Lower lobe of right lung (tissue), 2 donors: ENCODE data around the gene PTBP1. TPM values are rescaled to one million over a fixed set of nuclear protein-coding genes. Genes with fewer than 3 reads are reported as not detected.

Source experiments
- ATAC-seq, 2 donors: fragments of 200-7000 bp; cut with Tn5 transposase; one replicate each; pipeline ENCODE4 v1.9.1; 2020 to 2022; ENCODE audit warnings: mild to moderate bottlenecking in 2 of 2, moderate library complexity in 2 of 2
- DNase-seq: peaks from one replicate; pipeline ENCODE4 v3.0.0-alpha.2; 2020
- H3K27ac ChIP-seq: fragments of 200-600 bp; one replicate; pipeline ENCODE4 v1.8.0; 2022
- H3K27me3 ChIP-seq: fragments of 200-600 bp; one replicate; pipeline ENCODE4 v1.8.0; 2022; ENCODE audit warnings: low read depth
- H3K36me3 ChIP-seq: fragments of 200-600 bp; one replicate; pipeline ENCODE4 v1.8.0; 2022; ENCODE audit warnings: mild to moderate bottlenecking
- H3K4me1 ChIP-seq: fragments of 200-600 bp; one replicate; pipeline ENCODE4 v1.8.0; 2022
- H3K4me3 ChIP-seq: fragments of 200-600 bp; one replicate; pipeline ENCODE4 v1.8.0; 2022; ENCODE audit warnings: mild to moderate bottlenecking
- H3K9me3 ChIP-seq: fragments of 200-600 bp; one replicate; pipeline ENCODE4 v1.8.0; 2022
- CTCF ChIP-seq: fragments of 200-600 bp; IDR thresholded peaks from one replicate; pipeline ENCODE4 v1.8.0; 2022; ENCODE audit warnings: antibody characterized with exemption, mild to moderate bottlenecking
- intact Hi-C: fragments of 100-400 bp; cut with DNase I; formaldehyde crosslinking; loops from one replicate; pipeline ENCODE4 v1.11.0; 2022
- total RNA-seq: library from RNA; stranded (reverse); fragmentation: NEBNext Ultra II Directional; extraction: Animal tissue kit (Norgen Biotek cat#: 25700); gene quantifications from one replicate; pipeline ENCODE4 v1.2.1, GENCODE V29; 2021
- donor health status: DM: no; HTN: yes; CAD: no; lungs with severe emphysema.

PTBP1 gene
- total RNA-seq, 1 donor from 2014 or later, result 254 TPM

DNA sequence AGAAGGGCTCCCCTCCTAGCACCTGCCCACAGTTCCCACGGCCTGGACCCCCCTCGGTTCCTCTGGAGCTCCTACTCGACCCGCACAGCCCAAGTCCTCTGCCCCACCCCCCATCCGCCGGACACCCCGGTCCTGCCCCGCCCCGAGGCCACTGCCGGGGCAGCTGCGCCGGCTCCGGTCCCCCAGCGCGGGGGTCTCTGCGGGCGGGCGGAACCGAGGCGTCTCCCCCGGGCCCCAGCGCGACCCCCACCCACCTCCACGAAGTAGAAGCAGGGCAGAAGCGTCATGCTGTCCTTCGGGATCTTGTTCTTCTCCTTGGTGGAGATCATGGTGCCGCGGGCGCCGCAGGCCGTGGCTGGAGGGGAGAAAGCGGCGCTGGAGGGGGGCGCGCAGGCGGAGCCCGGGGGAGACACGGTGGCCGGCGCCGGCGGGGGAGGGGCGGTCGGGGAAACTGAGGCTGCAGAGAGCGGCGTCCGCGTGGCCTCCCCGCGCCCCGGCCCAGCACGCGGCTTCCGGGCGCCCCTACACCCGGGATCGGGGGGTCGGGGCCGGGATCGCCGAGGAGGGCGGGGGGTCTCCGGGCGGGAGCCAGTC, 24.1 kb downstream of the PTBP1 start:
- no peak overlapping the region for H3K27ac ChIP-seq
- ATAC-seq (peak in 1 of 2 donors; percentile 5), DNase-seq (no peak)
- H3K27me3 ChIP-seq, result peaks cover 32% of the 10 kb centered on the region
- peaks cover 15% of the 10 kb centered on the region for H3K4me1 ChIP-seq
- intact Hi-C loops, result no loop called here
- no peaks in the 10 kb centered on the region for H3K9me3 ChIP-seq
- peak overlapping the region; percentile 39 for H3K4me3 ChIP-seq
- no peak for TF ChIP-seq CTCF
- no peaks in the 10 kb centered on the region for H3K36me3 ChIP-seq

- H3K4me3 ChIP-seq, result peak within 1 kb of the TSS; percentile 39
- no peaks in the 10 kb centered on the region for H3K36me3 ChIP-seq
- DNase-seq (no peak), ATAC-seq (no peak)
- peaks cover 32% of the 10 kb centered on the region for H3K27me3 ChIP-seq
- TF ChIP-seq CTCF, result no peak
- intact Hi-C loops, result no loop called here
- no peaks in the 10 kb centered on the region for H3K9me3 ChIP-seq
- no peak within 1 kb of the TSS for H3K27ac ChIP-seq
- H3K4me1 ChIP-seq, result peaks cover 15% of the 10 kb centered on the region
Observed at GRCh38 chr19:821825-822503, 24.7 kb downstream of the PTBP1 start, which contains the start of gene PLPPR3. Gene PLPPR3 (minus strand): TSS chr19:821955. CDS start chr19:821559, 396 bp downstream.

DNA sequence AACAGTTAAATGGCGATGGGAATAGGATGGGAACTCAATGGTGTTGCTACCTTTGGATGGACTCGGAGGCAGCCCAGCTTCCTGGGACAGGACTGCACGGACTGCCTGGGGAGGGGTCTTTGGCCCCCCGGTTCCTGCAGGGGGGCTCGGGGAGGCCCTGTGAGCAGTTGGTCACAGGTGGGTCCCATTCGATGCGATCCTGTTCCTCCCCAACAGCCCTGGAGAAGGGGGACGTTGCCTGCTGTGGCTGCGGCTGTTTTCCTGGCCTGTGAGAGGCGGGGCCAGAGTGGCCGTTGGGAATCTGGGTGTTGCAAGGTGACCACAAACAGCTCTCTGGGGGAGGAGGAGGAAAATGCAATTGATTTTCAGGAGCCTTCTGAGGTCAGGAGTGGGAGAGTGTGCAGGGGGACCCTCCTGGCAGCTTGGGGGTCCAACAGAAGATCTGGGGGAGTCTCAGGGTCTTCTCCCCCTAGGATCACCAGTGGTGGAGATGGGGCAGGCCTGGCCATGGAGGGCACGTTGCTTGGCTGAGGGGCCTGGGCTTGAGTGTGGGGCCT, 26.4 kb downstream of the PTBP1 start:
- DNase-seq (no peak), ATAC-seq (no peak)
- intact Hi-C loops, result no loop called here
- H3K27ac ChIP-seq, result no peak overlapping the region
- no peaks in the 10 kb centered on the region for H3K36me3 ChIP-seq
- H3K4me3 ChIP-seq, result no peak overlapping the region
- H3K9me3 ChIP-seq, result no peaks in the 10 kb centered on the region
- peaks cover 32% of the 10 kb centered on the region for H3K27me3 ChIP-seq
- peaks cover 24% of the 10 kb centered on the region for H3K4me1 ChIP-seq
- no peak for TF ChIP-seq CTCF

DNA sequence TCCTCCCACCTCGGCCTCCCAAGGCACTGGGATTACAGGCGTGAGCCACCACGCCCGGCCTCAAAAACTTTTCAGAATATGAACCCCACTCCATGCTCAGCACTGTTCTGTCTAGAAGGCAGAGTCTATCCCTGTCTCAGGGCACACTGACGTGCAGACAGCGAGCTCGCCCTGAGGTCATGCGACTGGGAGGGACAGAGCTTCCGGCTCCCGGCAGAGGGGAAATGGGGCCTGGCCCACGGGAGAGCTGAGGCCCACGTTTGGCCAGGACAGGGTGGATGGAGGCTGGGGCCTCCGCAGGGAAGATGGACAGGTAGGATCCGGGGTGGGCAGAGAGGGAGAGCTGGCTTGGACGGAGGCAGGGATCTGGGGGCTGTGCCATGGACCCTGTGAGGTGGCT, 27.6 kb downstream of the PTBP1 start:
- ATAC-seq, result peak; percentile 21 to 44
- peaks cover 37% of the 10 kb centered on the region for H3K27me3 ChIP-seq
- intact Hi-C loops, result no loop called here
- no peak for TF ChIP-seq CTCF
- H3K4me1 ChIP-seq, result peaks cover 24% of the 10 kb centered on the region
- no peaks in the 10 kb centered on the region for H3K9me3 ChIP-seq
- H3K36me3 ChIP-seq, result no peaks in the 10 kb centered on the region
- no peak overlapping the region for H3K4me3 ChIP-seq
- no peak overlapping the region for H3K27ac ChIP-seq
- no peak for DNase-seq

- intact Hi-C loops, result no loop called here
- peaks cover 36% of the 10 kb centered on the region for H3K27me3 ChIP-seq
Observed at GRCh38 chr19:825897-826644, 28.8 kb downstream of the PTBP1 start.

More at GRCh38 chr19:825897-826644, 28.8 kb downstream of the PTBP1 start:
- peaks cover 24% of the 10 kb centered on the region for H3K4me1 ChIP-seq
- no peak overlapping the region for H3K4me3 ChIP-seq
- H3K9me3 ChIP-seq, result no peaks in the 10 kb centered on the region
- H3K36me3 ChIP-seq, result no peaks in the 10 kb centered on the region
- DNase-seq, result no peak
- H3K27ac ChIP-seq, result no peak overlapping the region
- TF ChIP-seq CTCF, result no peak
- ATAC-seq, result no peak
